ENCODE measurements around the gene CORIN.

- TF ChIP-seq POLR2A (IDR thresholded peaks at IDR 0.05) (no peak), CTCF (IDR thresholded peaks at IDR 0.05) (no peak), EP300 (IDR thresholded peaks at IDR 0.05) (no peak)
Observed at GRCh38 chr4:47619691-47620090, 218.2 kb downstream of the CORIN start.

All from stomach (tissue), 4 donors.